Muscle of leg (tissue), 11 donors: Measurements from ENCODE around the gene SNRPD3. TPM values are rescaled to one million over a fixed set of nuclear protein-coding genes. Genes with fewer than 3 reads are reported as not detected.
"Not testable (repeated sequence)": the region's sequence is repeated elsewhere in the genome, so short reads cannot be mapped to it uniquely, and the experiment has no call there.

Source experiments
- DNase-seq: peaks from one replicate; pipeline ENCODE4 v3.0.0; 2013
- H3K27ac ChIP-seq: one replicate; pipeline ENCODE4 v1.5.1; 2013; ENCODE audit warnings: mild to moderate bottlenecking, low read length, control low read depth
- H3K27me3 ChIP-seq: one replicate; pipeline ENCODE4 v1.6.1; 2013; ENCODE audit warnings: low read length; ENCODE audit not compliant: control insufficient read depth, insufficient read depth
- H3K36me3 ChIP-seq: one replicate; pipeline ENCODE4 v1.6.1; 2013; ENCODE audit warnings: low read length; ENCODE audit not compliant: control insufficient read depth, insufficient read depth
- H3K4me1 ChIP-seq: one replicate; pipeline ENCODE4 v1.6.1; 2013; ENCODE audit warnings: low read length; ENCODE audit not compliant: control insufficient read depth, insufficient read depth
- H3K4me3 ChIP-seq: one replicate; pipeline ENCODE4 v1.5.1; 2013; ENCODE audit warnings: low read length, control low read depth
- H3K9me3 ChIP-seq: replicated peaks from 2 replicates; pipeline ENCODE4 v1.6.1; 2013; ENCODE audit warnings: low read depth, low read length; ENCODE audit not compliant: control insufficient read depth
- WGBS: methylation state at CpG from one replicate; pipeline ENCODE4 v1.1.5; 2013; ENCODE audit warnings: missing lambda C conversion rate; ENCODE audit not compliant: insufficient coverage; 5-methylcytosine and 5-hydroxymethylcytosine counted together
- polyA plus RNA-seq, 8 donors: library from polyadenylated mRNA; unstranded; fragments of 120-200 nt; gene quantifications; one replicate each; pipeline versions ENCODE4 v1.2.1 to v1.2.3, GENCODE V29; 2013; ENCODE audit warnings: inconsistent platforms in 1 of 8, low replicate concordance in 1 of 8; ENCODE audit not compliant: insufficient read length in 8 of 8, insufficient read depth in 1 of 8
- total RNA-seq: library from RNA; stranded (reverse); fragments of 120-200 nt; gene quantifications from one replicate; pipeline ENCODE4 v1.2.4, GENCODE V29; 2013

Gene SNRPD3
- total and polyA plus RNA-seq, 9 donors, result 102 to 151 (median 120) TPM

DNA sequence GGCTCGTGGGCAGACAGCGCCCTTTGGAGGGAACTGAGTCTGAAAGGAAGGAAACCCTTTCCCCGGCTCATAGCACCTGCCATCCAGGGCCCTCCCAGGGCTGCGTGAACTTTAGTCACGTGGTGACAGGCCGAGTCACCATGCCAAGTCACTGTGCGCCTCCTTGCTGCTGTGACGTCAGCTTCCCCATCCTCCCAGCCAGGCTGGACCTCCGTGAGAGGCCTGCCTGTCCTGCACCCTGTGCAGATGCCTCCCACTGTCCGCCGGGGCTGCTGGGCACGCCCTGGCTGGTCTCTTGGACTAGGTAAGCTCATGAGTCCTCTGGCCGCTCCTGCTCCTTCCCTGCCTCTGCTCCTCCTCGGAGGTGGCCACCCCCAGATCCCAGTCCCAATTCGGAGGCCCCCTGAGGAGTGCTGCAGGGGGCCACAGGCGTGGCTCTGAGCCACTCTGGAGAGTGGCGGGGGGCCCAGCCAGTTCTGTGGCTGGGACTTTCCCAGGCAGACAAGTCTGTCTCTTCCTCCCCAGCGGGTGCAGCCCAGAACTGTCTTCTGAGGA lies 51.7 kb downstream of the SNRPD3 start:
- H3K4me3 ChIP-seq, H3K9me3 ChIP-seq, DNase-seq, H3K4me1 ChIP-seq, H3K27ac ChIP-seq, H3K36me3 ChIP-seq, H3K27me3 ChIP-seq: not testable (repeated sequence)
- WGBS, result 62% methylated on average over 16 of the region's 18 CpGs

DNA sequence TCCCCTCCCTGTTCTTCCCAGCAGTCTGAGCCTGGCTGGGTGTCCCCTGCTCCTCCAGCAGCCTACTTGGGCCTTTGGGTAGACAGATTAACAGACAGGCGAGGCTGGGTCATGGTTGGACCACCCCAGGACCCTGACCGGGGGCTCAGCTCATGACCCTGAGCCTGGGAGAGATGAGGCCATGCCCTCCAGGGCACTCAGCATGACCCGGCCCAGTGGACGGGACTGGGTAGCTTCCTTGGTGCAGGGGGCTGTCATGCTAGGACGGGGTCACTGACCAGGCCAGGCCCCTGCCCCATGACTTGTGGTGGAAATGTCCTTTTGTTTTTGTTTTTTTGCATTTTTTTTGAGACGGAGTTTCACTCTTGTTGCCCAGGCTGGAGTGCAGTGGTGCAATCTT lies 52.5 kb downstream of the SNRPD3 start:
- DNase-seq, result not testable (repeated sequence)

DNA sequence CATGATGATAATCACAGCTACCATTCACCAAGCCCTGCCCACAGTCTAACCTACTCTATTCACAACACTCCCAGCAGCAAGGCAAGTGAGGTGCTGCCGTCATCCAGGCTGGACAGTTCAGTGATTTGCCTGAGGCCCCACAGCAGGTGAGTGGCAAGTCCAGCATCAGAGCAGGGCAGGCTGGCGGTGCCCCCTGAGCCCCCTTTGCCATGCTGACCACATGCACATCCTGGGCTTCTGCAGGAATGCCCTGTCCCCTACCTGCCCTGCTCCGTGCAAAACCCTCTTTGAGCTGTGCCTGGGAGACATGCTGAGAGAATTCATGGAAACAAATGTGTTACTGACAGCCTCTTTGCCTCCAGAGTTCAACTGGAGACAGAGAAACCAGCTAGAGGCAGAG lies 54.1 kb downstream of the SNRPD3 start:
- H3K27me3 ChIP-seq, H3K4me3 ChIP-seq, H3K9me3 ChIP-seq, H3K4me1 ChIP-seq, H3K36me3 ChIP-seq, DNase-seq, H3K27ac ChIP-seq: not testable (repeated sequence)
- 100% methylated on average over 1 of the region's 3 CpGs for WGBS

More for the DNA sequence above, 52.5 kb downstream of the SNRPD3 start:
- not testable (repeated sequence) for H3K9me3 ChIP-seq, H3K27ac ChIP-seq, H3K27me3 ChIP-seq, H3K36me3 ChIP-seq, H3K4me1 ChIP-seq, H3K4me3 ChIP-seq
- 100% methylated on average over 2 of the region's 6 CpGs for whole genome bisulfite sequencing

DNA sequence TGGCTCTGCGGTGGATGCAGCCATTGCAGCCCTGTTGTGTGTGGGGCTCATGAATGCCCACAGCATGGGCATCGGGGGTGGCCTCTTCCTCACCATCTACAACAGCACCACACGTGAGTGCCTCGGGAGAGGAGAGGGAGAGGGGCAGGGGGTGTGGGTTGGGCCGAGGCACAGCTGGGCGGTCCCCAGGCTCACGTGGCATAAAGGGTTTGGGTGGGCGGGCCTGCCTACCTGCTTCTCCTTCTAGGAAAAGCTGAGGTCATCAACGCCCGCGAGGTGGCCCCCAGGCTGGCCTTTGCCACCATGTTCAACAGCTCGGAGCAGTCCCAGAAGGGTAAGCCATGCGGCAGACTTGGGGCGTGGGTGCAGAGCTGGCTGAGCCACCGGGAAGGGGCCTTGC lies 59.0 kb downstream of the SNRPD3 start:
- WGBS, result 55% methylated on average over 7 of the region's 15 CpGs

DNA sequence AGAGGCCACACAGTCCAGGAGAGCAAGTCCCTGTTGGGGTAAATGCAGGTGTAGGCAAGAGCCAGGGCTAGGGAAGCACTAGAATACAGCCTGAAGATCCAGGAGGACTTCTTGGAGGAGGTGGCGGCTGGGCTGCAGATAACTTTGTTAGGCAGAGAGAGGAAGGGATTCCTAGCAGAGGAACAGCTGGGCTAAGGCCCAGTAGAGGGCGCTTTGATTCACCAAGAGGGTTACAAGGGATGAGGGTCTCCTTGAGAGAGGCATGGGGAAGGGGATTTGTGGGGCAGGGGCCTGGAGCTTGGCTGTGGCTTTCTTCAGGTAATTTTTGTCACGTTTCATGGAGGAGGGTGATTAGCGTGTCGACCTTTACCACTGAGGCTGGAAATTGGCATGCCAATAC lies 65.4 kb downstream of the SNRPD3 start:
- WGBS, result no CpG with 5 or more reads among the region's 5 CpGs
- not testable (repeated sequence) for H3K4me3 ChIP-seq, H3K27ac ChIP-seq, DNase-seq, H3K9me3 ChIP-seq, H3K36me3 ChIP-seq, H3K27me3 ChIP-seq, H3K4me1 ChIP-seq

More for the DNA sequence above, 59.0 kb downstream of the SNRPD3 start:
- not testable (repeated sequence) for H3K9me3 ChIP-seq, H3K27ac ChIP-seq, H3K36me3 ChIP-seq, H3K4me1 ChIP-seq, H3K4me3 ChIP-seq, DNase-seq, H3K27me3 ChIP-seq

DNA sequence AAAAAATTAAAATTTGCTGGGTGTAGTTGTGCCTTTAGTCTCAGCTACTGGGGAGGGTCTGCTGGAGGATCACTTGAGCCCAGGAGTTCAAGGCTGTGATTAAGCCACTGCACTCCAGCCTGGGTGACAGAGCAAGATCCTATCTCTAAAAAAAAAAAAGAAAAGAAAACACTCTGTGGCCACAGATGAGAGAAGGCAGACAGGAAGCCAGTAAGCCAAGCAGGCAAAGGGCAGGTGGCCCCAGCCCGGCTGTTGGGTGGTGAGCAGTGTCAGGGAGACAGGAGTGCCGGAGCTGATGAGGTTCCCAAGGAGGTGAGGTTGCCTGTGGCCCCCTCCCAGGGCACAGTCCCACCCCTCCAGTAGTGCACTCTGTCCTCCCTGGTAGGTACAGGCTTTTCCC lies 66.8 kb downstream of the SNRPD3 start:
- not testable (repeated sequence) for H3K9me3 ChIP-seq, H3K27ac ChIP-seq, H3K4me3 ChIP-seq, DNase-seq, H3K36me3 ChIP-seq, H3K4me1 ChIP-seq, H3K27me3 ChIP-seq
- WGBS, result 0% methylated on average over 1 of the region's 2 CpGs

Other genes with a start within 250 kb of the SNRPD3 start
- 8.9 TPM for gene ADORA2A, start 128.4 kb upstream of the SNRPD3 start, total RNA-seq
- 10 to 100 TPM in 5 of 8 donors, 1 to 10 TPM in 3; 8.1 to 15.5 (median 11.3) TPM for gene ADORA2A, start 128.4 kb upstream of the SNRPD3 start, polyA plus RNA-seq
- 0.75 TPM for gene UPB1, start 60.7 kb upstream of the SNRPD3 start, total RNA-seq
- gene UPB1, start 60.7 kb upstream of the SNRPD3 start, polyA plus RNA-seq, result 1 to 10 TPM in 1 of 8 donors, under 1 TPM in 7; 0.29 to 1.0 (median 0.53) TPM
- 73.6 TPM for gene GUCD1, start 861 bp upstream of the SNRPD3 start, total RNA-seq
- gene GUCD1, start 861 bp upstream of the SNRPD3 start, polyA plus RNA-seq, result 10 to 100 TPM; 67.1 to 81.1 (median 72.3) TPM
- 9.8 TPM for gene LRRC75B, start 37.1 kb downstream of the SNRPD3 start, total RNA-seq
- gene LRRC75B, start 37.1 kb downstream of the SNRPD3 start, polyA plus RNA-seq, result 10 to 100 TPM in 2 of 8 donors, 1 to 10 TPM in 6; 8.0 to 14.9 (median 8.9) TPM
- 2.3 TPM for gene GGT1, start 47.2 kb downstream of the SNRPD3 start, total RNA-seq
- gene GGT1, start 47.2 kb downstream of the SNRPD3 start, polyA plus RNA-seq, result 1 to 10 TPM; 2.4 to 7.8 (median 2.9) TPM
- gene PIWIL3, start 218.7 kb downstream of the SNRPD3 start, total RNA-seq, result under 0.01 TPM
- under 1 TPM in 2 of 8 donors, not detected in 6; 0.06 to 0.07 TPM for gene PIWIL3, start 218.7 kb downstream of the SNRPD3 start, polyA plus RNA-seq